HEK293 (cell line): ENCODE measurements around the gene TCEA2.
A peak's percentile ranks its signal among the peaks of the same experiment; 100 is the strongest.

Experiments used
- CTCF ChIA-PET: fragments of 350-600 bp; formaldehyde crosslinking; extraction: SDS; loops from one replicate; lab custom pipeline; 2021; ENCODE audit warnings: antibody characterized with exemption; lab: Yijun Ruan, JAX
- POLR2A ChIA-PET: fragments of 300-600 bp; formaldehyde crosslinking; extraction: SDS; loops from one replicate; lab custom pipeline; 2020; ENCODE audit warnings: antibody characterized with exemption, inconsistent platforms; lab: Yijun Ruan, JAX
- H3K27ac ChIP-seq: fragments of 200-500 bp; sonication (Bioruptor generic); 2 replicates; pipeline ENCODE4 v1.5.1; 2014; ENCODE audit warnings: low read depth, low read length, control low read depth, inconsistent platforms; ENCODE audit errors: extremely low read depth
- H3K36me3 ChIP-seq, 2 experiments: fragments of 200-500 bp in 1 of 2; sonication (Bioruptor generic) in 1 of 2; 1 replicate in 1 of 2; 2 replicates in 1 of 2; pipeline ENCODE4 v1.5.1; 2014 to 2017; ENCODE audit warnings: inconsistent platforms in 2 of 2, low read length in 2 of 2; ENCODE audit not compliant: control insufficient read depth in 2 of 2, insufficient read depth in 1 of 2
- H3K4me1 ChIP-seq: fragments of 200-500 bp; sonication (Bioruptor generic); 2 replicates; pipeline ENCODE4 v1.5.1; 2014; ENCODE audit warnings: mild to moderate bottlenecking, low read length, inconsistent platforms; ENCODE audit not compliant: control insufficient read depth, insufficient read depth
- H3K4me3 ChIP-seq: 2 replicates; pipeline ENCODE4 v1.5.1; 2011; ENCODE audit warnings: low read depth, mild to moderate bottlenecking, control low read depth, low read length, moderate library complexity
- H3K9me3 ChIP-seq: fragments of 200-500 bp; sonication (Bioruptor generic); 2 replicates; pipeline ENCODE4 v1.5.1; 2014; ENCODE audit warnings: low read depth, low read length, inconsistent platforms; ENCODE audit not compliant: control insufficient read depth, insufficient read depth
- BCL11A ChIP-seq: fragments of 450-650 bp; formaldehyde crosslinking; IDR thresholded peaks from 2 replicates; pipeline ENCODE4 v1.5.1; 2016; ENCODE audit warnings: low read depth, missing biosample characterization, missing genetic modification characterization
- EGR2 ChIP-seq: fragments of 450-650 bp; formaldehyde crosslinking; IDR thresholded peaks from 2 replicates; pipeline ENCODE4 v1.5.1; 2016; ENCODE audit warnings: low read depth, missing biosample characterization, missing genetic modification characterization
- GFI1B ChIP-seq: fragments of 450-650 bp; formaldehyde crosslinking; IDR thresholded peaks from 2 replicates; pipeline ENCODE4 v1.5.1; 2016; ENCODE audit warnings: missing biosample characterization, missing genetic modification characterization
- MEIS1 ChIP-seq: sonication (generic); formaldehyde crosslinking; IDR thresholded peaks from 2 replicates; pipeline ENCODE4 v1.8.1; 2022; ENCODE audit warnings: missing genetic modification reagents, mild to moderate bottlenecking, borderline replicate concordance
- OSR2 ChIP-seq: fragments of 450-650 bp; formaldehyde crosslinking; IDR thresholded peaks from 2 replicates; pipeline ENCODE4 v1.5.1; 2016; ENCODE audit warnings: missing biosample characterization, missing genetic modification characterization
- TCF7L2 ChIP-seq: IDR thresholded peaks from 2 replicates; pipeline ENCODE4 v1.6.1; 2011; ENCODE audit warnings: low read depth, mild to moderate bottlenecking, inconsistent platforms, low read length, moderate library complexity, borderline replicate concordance
- ZBTB21 ChIP-seq: fragments of 450-650 bp; formaldehyde crosslinking; IDR thresholded peaks from 2 replicates; pipeline ENCODE4 v1.5.1; 2017; ENCODE audit warnings: missing biosample characterization, missing genetic modification characterization
- ZFHX2 ChIP-seq: fragments of 450-650 bp; formaldehyde crosslinking; conservative IDR thresholded peaks from 2 replicates; pipeline ENCODE4 v1.5.1; 2016; ENCODE audit warnings: missing biosample characterization, missing genetic modification characterization
- ZNF112 ChIP-seq: fragments of 450-650 bp; formaldehyde crosslinking; IDR thresholded peaks from 2 replicates; pipeline ENCODE4 v1.5.0; 2017; ENCODE audit warnings: missing biosample characterization, missing genetic modification characterization
- ZNF2 ChIP-seq: fragments of 450-650 bp; formaldehyde crosslinking; IDR thresholded peaks from 2 replicates; pipeline ENCODE4 v1.5.1; 2016; ENCODE audit warnings: missing biosample characterization, missing genetic modification characterization
- ZNF302 ChIP-seq: fragments of 450-650 bp; formaldehyde crosslinking; IDR thresholded peaks from 2 replicates; pipeline ENCODE4 v1.5.1; 2016; ENCODE audit warnings: missing biosample characterization, missing genetic modification characterization, low read depth
- ZNF335 ChIP-seq: fragments of 450-650 bp; formaldehyde crosslinking; conservative IDR thresholded peaks from 2 replicates; pipeline ENCODE4 v1.5.1; 2016; ENCODE audit warnings: missing biosample characterization, missing genetic modification characterization
- ZNF341 ChIP-seq: fragments of 450-650 bp; formaldehyde crosslinking; IDR thresholded peaks from 2 replicates; pipeline ENCODE4; 2016; ENCODE audit warnings: low read depth, missing biosample characterization, missing genetic modification characterization
- ZNF404 ChIP-seq: fragments of 450-650 bp; formaldehyde crosslinking; IDR thresholded peaks from 2 replicates; pipeline ENCODE4 v1.5.1; 2017; ENCODE audit warnings: missing biosample characterization, missing genetic modification characterization
- ZNF549 ChIP-seq: fragments of 450-650 bp; IDR thresholded peaks from 2 replicates; pipeline ENCODE4 v1.5.1; 2018; ENCODE audit warnings: missing biosample characterization, missing genetic modification characterization, mild to moderate bottlenecking, inconsistent platforms, moderate library complexity
- ZNF600 ChIP-seq: fragments of 450-650 bp; formaldehyde crosslinking; IDR thresholded peaks from 2 replicates; pipeline ENCODE4 v1.5.1; 2016; ENCODE audit warnings: missing biosample characterization, missing genetic modification characterization
- ZNF623 ChIP-seq: fragments of 450-650 bp; formaldehyde crosslinking; IDR thresholded peaks from 2 replicates; pipeline ENCODE4 v1.5.1; 2016; ENCODE audit warnings: missing biosample characterization, missing genetic modification characterization
- ZNF658 ChIP-seq: fragments of 450-650 bp; formaldehyde crosslinking; IDR thresholded peaks from 2 replicates; pipeline ENCODE4; 2016; ENCODE audit warnings: missing biosample characterization, missing genetic modification characterization
- TF ChIP-seq, protein P1 (sequence below): fragments of 450-650 bp; formaldehyde crosslinking; IDR thresholded peaks from 2 replicates; pipeline ENCODE4 v1.5.1; 2016; ENCODE audit warnings: missing biosample characterization, missing genetic modification characterization
- TF ChIP-seq, protein P2 (sequence below): fragments of 450-650 bp; formaldehyde crosslinking; IDR thresholded peaks from 2 replicates; pipeline ENCODE4 v1.5.1; 2017; ENCODE audit warnings: missing biosample characterization, missing genetic modification characterization

Gene TCEA2

DNA sequence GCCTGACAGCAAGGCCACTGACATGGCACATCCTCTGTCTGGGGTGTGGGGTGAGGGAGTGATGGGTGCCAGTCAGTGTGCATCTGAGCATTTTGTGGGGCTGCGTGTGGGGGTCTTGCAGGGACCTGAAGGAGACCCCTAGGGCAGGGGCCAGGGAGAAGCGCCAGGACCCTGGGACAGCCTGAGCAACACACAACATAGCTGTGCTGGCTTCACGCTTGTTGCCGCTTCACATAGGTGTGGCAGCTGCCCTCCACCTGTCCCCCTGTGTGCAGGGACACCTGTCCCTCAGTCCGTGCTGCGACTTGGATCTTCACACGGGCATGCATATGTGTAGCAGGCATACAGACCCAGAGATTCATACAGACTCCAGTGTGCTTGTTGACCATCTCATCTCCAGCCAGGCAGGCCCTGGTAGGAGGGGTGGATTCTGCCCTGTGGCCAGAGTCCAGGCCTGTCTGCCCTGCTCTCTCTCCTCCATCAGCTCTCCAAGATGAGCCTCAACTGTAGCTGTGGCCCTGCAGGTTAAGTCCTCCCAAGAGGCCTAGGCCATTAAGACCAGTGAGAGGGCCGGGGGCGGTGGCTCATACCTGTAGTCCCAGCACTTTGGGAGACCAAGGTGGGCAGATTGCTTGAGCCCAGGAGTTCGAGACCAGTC lies 47.5 kb downstream of the TCEA2 start:
- ChIA-PET POLR2A (no interaction called here), CTCF (interaction anchor here (1.1 to 1.8 kb wide), 2 partner anchors 10 kb away, joined by 3 to 8 read pairs; no protein-coding TSS in a partner anchor)
- TF ChIP-seq ZNF600 (tag by site-specific recombination) (peak; percentile 50; the same call in 1 of the 2 replicates), ZNF341 (tag by site-specific recombination) (peak; percentile 40; the same call in 1 of the 2 replicates), ZBTB21 (tag by site-specific recombination) (no peak)
- TF ChIP-seq, all 188 proteins: peak for 2
- Histone ChIP-seq H3K27ac (no peak overlapping the region), H3K4me3 (no peak overlapping the region), H3K9me3 (no peaks in the 10 kb centered on the region), H3K4me1 (no peaks in the 10 kb centered on the region), H3K36me3 (no peaks in the 10 kb centered on the region)

DNA sequence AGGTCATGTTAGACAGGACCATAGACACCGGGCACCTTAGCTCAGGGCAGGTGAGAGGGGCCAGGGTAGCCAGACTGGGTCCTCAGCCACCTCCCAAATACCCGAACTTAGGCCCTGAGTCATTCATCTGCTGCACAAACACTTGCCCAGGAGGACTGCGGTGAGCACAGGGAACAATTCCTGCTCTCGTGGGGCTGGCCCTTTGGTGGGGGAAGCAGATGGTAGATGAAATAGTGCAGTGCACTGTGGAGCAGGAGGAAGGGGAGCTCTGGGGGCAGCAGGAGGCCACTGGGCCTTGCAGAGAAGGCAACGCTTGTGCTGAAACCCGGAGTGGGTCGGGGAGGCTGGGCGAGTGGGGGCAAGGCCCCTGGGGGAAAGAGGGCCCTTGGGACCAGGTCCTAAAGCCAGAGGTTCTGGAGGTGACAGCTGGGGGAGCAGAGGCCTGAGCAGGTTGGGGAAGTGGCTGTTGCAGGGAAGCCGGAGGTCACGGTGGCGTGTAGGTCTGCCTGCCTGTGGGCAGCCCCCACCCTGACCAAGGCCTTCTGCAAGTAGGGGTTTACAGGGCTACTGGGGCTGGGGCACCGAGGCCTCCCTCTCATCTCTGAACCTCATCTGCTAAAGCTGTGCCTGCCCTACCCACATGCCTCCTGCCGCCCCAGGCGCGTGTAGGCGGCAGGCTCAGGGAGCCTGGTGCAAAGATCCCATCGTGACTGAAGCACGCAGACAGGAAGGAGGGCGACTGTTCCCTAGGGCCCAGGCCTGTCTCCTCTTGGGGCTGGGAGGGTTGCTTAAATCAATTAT lies 49.0 kb downstream of the TCEA2 start:
- POLR2A ChIA-PET = no interaction called here
- no peaks in the 10 kb centered on the region for H3K4me1 ChIP-seq
- no peak overlapping the region for H3K4me3 ChIP-seq
- CTCF ChIA-PET = interaction anchor here (1.8 kb wide), 1 partner anchor 9 kb away, joined by 8 read pairs; no protein-coding TSS in a partner anchor
- no peaks in the 10 kb centered on the region for H3K9me3 ChIP-seq
- TF ChIP-seq, protein P1, sequence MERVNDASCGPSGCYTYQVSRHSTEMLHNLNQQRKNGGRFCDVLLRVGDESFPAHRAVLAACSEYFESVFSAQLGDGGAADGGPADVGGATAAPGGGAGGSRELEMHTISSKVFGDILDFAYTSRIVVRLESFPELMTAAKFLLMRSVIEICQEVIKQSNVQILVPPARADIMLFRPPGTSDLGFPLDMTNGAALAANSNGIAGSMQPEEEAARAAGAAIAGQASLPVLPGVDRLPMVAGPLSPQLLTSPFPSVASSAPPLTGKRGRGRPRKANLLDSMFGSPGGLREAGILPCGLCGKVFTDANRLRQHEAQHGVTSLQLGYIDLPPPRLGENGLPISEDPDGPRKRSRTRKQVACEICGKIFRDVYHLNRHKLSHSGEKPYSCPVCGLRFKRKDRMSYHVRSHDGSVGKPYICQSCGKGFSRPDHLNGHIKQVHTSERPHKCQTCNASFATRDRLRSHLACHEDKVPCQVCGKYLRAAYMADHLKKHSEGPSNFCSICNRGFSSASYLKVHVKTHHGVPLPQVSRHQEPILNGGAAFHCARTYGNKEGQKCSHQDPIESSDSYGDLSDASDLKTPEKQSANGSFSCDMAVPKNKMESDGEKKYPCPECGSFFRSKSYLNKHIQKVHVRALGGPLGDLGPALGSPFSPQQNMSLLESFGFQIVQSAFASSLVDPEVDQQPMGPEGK (tag by site-specific recombination) = no peak
- TF ChIP-seq EGR2 (tag by site-specific recombination) (peak; percentile 75), ZFHX2 (peak; percentile 85), ZNF335 (no peak)
- H3K36me3 ChIP-seq = no peaks in the 10 kb centered on the region
- no peak overlapping the region for H3K27ac ChIP-seq

DNA sequence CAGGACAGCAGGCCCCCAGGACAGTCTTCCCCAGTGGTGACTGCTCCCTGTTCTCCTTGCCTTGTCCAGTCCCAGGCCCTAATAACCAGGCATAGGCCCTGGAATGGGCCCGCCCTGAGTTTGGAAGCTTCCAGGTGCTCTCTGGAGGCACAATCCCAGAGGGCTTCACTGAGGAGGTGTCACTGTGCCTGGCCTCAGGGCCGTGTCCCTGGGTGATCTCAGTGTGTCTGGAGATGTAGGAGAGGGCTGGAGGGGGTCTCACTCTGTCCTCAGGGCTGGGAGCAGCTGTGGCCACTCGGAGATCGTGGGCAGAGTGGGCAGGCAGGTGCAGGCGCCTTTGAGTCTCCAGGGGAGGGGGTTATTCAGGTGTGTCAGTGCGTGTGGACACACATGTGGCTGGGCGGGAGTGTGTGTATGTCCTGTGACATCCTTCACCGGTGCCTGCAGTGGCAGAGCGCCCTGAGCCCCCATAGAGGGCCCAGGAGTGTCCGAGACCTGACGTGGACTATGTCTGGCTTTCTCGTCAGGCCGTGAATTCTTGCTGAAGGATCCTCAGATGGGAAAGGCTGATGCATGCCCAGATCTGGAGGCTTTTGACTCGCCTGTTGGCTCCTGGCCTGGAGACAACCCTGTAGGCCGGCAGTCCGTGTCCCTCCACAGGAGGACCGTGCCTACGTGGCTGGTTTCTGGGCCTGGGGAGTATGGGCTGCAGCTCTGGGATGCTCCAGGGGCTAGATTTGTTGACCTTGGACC lies 49.9 kb downstream of the TCEA2 start:
- Histone ChIP-seq H3K4me1 (no peaks in the 10 kb centered on the region), H3K27ac (no peak overlapping the region), H3K36me3 (no peaks in the 10 kb centered on the region), H3K4me3 (no peak overlapping the region)
- POLR2A ChIA-PET = no interaction called here
- TF ChIP-seq MEIS1 (CRISPR knock-in tag) (no peak), TCF7L2 (no peak), ZNF549 (no peak), ZNF2 (tag by site-specific recombination) (no peak), ZNF302 (tag by site-specific recombination) (no peak), GFI1B (tag by site-specific recombination) (no peak), ZNF658 (tag by site-specific recombination) (no peak), ZNF623 (tag by site-specific recombination) (no peak), BCL11A (tag by site-specific recombination) (no peak), OSR2 (no peak), ZNF404 (tag by site-specific recombination) (no peak), ZNF112 (tag by site-specific recombination) (no peak)
- TF ChIP-seq, protein P2, sequence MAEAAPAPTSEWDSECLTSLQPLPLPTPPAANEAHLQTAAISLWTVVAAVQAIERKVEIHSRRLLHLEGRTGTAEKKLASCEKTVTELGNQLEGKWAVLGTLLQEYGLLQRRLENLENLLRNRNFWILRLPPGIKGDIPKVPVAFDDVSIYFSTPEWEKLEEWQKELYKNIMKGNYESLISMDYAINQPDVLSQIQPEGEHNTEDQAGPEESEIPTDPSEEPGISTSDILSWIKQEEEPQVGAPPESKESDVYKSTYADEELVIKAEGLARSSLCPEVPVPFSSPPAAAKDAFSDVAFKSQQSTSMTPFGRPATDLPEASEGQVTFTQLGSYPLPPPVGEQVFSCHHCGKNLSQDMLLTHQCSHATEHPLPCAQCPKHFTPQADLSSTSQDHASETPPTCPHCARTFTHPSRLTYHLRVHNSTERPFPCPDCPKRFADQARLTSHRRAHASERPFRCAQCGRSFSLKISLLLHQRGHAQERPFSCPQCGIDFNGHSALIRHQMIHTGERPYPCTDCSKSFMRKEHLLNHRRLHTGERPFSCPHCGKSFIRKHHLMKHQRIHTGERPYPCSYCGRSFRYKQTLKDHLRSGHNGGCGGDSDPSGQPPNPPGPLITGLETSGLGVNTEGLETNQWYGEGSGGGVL = no peak
- TF ChIP-seq, all 188 proteins: peak for 0
- CTCF ChIA-PET = interaction anchor here (1.1 kb wide), 1 partner anchor 29 kb away, joined by 4 read pairs; no protein-coding TSS in a partner anchor
- no peaks in the 10 kb centered on the region for H3K9me3 ChIP-seq
